ENCODE results near the gene C10orf71. TPM values are rescaled to one million over a fixed set of nuclear protein-coding genes. Genes with fewer than 3 reads are reported as not detected.

C10orf71 gene
- total RNA-seq, 2 experiments from 2014 or later = not detected

DNA sequence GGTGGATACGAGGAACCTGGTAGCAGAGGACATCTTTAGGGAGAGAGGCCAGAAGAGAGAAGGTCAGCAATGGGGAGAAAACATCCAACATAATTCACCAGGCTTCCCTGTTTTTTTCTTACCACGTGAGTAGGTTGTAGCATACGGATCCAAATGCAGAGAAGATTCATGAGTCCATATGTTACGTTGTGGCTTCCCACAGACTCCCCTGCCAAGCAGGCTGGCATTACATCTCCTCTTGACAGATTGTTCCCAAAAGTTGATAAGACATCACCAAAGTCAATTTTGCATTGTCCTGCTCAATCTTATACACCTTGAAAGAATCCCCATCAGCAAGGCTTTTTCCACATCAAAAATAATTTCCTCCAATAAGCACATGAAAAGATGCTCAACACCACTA lies 57.2 kb downstream of the C10orf71 start:
- intact Hi-C loops (cut with micrococcal nuclease) = no loop called here

DNA sequence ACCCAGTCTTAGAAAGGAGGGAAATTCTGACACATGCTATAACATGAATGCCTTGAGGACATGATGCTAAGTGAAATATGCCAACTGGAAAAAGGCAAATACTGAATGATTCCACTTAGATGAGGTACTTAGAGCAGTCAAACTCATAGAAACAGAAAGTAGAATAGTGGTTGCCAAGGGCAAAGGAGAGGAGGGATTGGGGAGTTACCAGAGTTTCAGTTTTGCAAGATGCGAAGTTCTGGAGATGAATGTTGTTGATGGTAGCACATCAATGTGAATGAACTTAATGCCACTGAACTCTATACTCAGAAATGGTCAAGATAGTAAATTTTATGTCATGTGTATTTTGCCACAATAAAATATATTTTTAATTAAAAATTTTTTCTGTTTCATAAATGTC lies 58.0 kb downstream of the C10orf71 start:
- no peak overlapping the region for H3K4me3 Mint-ChIP-seq
- no peak overlapping the region for H3K27ac Mint-ChIP-seq
- no peaks in the 10 kb centered on the region for H3K36me3 Mint-ChIP-seq (ENCODE audit: low read depth)
- DNase-seq = no peak
- CTCF ChIA-PET = no interaction called here
- H3K4me1 Mint-ChIP-seq (ENCODE audit: low read depth) = no peaks in the 10 kb centered on the region
- peaks cover 6% of the 10 kb centered on the region for H3K27me3 Mint-ChIP-seq (ENCODE audit: low read depth)
- H3K9me3 Mint-ChIP-seq = no peaks in the 10 kb centered on the region
- intact Hi-C loops (cut with micrococcal nuclease) = no loop called here

More for the DNA sequence above, 57.2 kb downstream of the C10orf71 start:
- Mint-ChIP-seq H3K9me3 (no peaks in the 10 kb centered on the region), H3K27me3 (ENCODE audit: low read depth) (peaks cover 6% of the 10 kb centered on the region), H3K36me3 (ENCODE audit: low read depth) (no peaks in the 10 kb centered on the region), H3K27ac (no peak overlapping the region), H3K4me3 (no peak overlapping the region), H3K4me1 (ENCODE audit: low read depth) (no peaks in the 10 kb centered on the region)
- no peak for DNase-seq
- CTCF ChIA-PET = no interaction called here

DNA sequence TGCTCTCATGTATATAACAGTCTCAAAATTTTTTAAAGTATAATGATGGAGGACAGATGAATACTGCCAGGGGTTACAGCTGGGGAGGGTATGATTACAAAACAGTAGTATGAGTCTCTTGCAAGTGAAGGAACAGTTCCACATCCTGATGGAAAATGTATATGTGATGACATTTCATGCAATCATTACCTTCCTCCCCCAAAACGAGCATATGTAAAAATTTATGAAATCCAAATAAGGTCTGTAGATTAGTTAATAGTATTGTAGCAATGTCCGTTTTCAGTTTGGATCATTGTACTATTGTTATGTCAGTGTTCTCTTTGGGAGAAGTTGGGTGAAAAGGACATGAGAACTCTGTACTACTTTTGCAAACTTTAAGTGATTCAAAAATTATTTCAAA lies 58.9 kb downstream of the C10orf71 start:
- intact Hi-C loops (cut with micrococcal nuclease) = no loop called here
- no peak for DNase-seq
- no peak overlapping the region for H3K27ac Mint-ChIP-seq
- no peaks in the 10 kb centered on the region for H3K9me3 Mint-ChIP-seq
- H3K4me3 Mint-ChIP-seq = no peak overlapping the region
- no peaks in the 10 kb centered on the region for H3K36me3 Mint-ChIP-seq (ENCODE audit: low read depth)
- H3K27me3 Mint-ChIP-seq (ENCODE audit: low read depth) = peaks cover 9% of the 10 kb centered on the region
- no peaks in the 10 kb centered on the region for H3K4me1 Mint-ChIP-seq (ENCODE audit: low read depth)
- CTCF ChIA-PET = no interaction called here

DNA sequence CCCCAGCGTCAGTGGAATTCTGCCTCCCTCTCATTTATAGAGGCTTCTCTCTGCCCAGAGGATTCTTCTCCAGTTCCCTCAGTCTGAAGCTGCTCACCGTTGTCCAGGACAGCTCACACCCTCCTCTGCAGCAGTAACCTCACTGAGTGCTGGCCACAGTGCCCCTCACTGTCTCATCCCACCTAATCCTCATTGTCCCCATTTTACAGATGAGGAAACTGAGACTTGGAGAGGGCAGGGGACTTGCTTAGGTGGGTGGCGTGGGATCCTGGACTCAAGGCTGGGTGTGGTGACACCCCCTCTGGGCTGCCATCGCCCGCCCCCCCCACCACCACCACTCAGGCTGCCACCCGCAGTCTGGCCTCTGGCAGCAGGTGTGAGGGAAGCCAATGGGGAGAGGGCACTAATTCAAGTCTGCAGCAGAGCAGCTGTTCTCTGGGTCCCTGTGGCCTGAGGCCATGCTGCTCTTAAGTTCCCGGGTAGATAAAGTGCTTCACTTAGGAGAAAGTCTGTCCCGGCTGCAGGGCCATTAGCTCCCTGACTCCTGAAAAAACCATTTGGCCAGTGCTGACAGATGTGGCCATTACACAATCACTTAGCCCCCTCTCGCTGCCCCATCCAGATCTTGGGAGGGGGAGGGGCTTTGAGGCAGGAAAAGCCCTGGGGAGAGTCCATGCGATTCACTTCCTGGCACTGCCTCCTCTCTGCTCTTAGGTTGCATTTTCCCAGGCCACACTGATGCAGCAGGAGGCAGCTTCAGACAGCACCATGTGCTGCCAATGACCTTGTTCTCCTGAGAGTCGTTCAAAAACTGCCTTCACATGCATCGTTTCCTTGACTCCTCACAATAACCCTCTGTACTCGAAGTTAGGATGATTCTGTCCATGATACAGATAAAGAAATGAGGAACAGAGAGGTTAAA lies 60.6 kb downstream of the C10orf71 start:
- Mint-ChIP-seq H3K27me3 (ENCODE audit: low read depth) (peaks cover 9% of the 10 kb centered on the region), H3K27ac (no peak overlapping the region), H3K9me3 (no peaks in the 10 kb centered on the region), H3K4me3 (no peak overlapping the region), H3K36me3 (ENCODE audit: low read depth) (no peaks in the 10 kb centered on the region), H3K4me1 (ENCODE audit: low read depth) (no peaks in the 10 kb centered on the region)
- DNase-seq = no peak
- CTCF ChIA-PET = no interaction called here
- intact Hi-C loops (cut with micrococcal nuclease) = no loop called here

DNA sequence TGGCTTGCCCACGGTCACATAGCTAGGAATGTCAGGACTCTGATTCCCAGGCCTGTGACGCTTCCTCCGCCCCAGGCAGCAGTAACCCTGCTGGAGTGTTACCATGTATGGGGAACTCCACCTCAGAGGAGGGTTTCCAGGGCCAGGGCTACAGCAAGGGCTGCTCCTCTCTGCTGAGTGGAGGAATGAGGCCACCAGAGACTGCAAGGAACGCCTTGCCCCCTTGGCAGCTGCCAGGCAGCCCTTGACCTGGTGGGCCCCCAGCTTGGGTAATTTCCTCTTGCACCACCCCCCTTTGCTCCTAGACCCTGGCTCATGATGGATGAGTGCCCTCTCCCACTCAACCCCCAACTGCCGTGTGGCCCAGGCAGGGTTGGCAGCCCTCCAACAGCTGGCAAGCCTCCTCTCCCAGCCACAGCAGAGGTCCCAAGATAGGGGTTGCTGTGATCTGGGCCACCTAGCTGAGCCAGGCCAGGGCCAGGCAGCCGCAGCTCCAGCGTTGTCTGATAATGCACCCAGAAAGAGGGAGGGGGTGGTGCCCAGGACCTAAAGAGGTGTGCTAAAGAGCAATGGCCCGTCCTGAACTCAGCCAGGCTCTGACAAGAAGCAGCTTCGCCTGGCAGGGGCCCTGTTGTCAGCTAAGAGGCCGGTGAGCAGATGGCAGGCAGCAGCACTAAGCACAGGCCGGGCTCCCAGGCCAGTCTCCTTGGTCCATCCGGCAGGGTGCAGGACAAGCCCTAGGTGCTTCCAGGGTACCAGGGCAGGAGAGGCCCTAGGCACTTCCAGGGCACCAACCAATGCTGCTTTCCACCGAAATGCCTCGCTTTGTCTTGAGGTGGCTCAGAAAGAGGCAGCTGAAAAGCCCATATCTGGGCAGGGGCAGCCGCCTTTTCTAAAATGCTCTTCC lies 61.6 kb downstream of the C10orf71 start:
- Mint-ChIP-seq H3K4me3 (no peak overlapping the region), H3K4me1 (ENCODE audit: low read depth) (no peaks in the 10 kb centered on the region), H3K27ac (no peak overlapping the region), H3K9me3 (no peaks in the 10 kb centered on the region), H3K27me3 (ENCODE audit: low read depth) (peaks cover 11% of the 10 kb centered on the region), H3K36me3 (ENCODE audit: low read depth) (no peaks in the 10 kb centered on the region)
- intact Hi-C loops (cut with micrococcal nuclease) = no loop called here
- CTCF ChIA-PET = no interaction called here
- no peak for DNase-seq

DNA sequence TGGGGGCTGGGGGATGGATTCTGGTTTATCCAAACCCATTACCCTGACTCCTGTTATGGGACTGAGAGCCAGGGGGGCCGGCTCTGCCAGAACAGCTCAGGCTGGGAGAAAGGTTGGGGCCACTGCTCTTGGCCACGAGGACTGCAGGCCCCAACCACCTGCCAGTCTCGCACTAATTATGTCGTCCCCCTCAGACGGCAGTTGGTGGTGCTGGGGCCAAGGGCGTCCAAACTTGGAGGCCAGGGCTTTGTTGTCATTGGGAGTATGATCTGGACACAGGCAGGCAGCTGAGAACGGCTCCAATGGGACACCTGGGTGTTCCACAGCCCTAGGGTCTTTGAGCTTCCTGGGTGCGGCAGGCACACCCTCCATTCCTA lies 62.2 kb downstream of the C10orf71 start:
- CTCF ChIA-PET = no interaction called here
- Mint-ChIP-seq H3K27me3 (ENCODE audit: low read depth) (peaks cover 11% of the 10 kb centered on the region), H3K36me3 (ENCODE audit: low read depth) (no peaks in the 10 kb centered on the region)

DNA sequence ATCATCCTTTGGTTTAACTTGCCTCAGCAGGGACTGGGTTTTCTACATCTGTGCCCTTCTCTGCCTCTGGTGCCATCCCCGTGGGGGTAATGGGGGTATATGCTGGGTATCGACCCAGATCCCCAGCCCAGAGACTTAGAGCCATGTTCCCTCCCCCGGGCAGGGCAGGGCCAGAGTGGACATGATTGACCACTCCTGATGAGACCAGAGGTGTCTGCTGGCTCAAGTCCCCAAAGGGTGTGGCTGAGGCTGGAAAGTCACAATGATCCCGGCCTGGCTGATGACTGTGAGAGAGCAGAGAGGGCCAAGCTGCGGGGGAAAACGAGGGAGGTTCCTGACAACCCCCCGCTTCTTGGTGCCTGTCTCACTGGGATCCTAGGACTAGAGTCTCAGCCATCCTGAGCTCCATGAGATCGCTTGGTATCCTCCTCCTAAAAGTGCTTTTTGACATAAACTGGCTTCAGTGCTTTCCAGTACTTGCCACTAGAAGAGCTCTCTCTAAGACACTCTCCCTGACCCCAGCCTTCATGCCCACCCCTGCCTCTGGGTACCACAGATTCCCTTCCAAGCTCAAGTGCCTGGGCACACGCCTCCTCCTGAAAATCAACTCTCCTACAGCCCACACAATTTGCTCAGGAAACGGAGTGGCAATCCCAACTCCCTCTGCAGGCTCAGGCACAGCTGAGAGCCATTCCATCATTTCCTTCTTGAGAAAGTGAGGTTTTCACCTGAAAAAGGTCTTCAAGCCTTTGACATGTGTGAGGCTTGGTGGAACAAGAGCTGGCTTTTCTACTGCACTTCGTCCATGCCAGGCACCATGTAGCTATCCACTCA lies 63.0 kb downstream of the C10orf71 start:
- Mint-ChIP-seq H3K4me3 (no peak overlapping the region), H3K27me3 (ENCODE audit: low read depth) (peaks cover 11% of the 10 kb centered on the region), H3K9me3 (no peaks in the 10 kb centered on the region), H3K36me3 (ENCODE audit: low read depth) (no peaks in the 10 kb centered on the region), H3K27ac (no peak overlapping the region), H3K4me1 (ENCODE audit: low read depth) (no peaks in the 10 kb centered on the region)
- CTCF ChIA-PET = interaction anchor here (1.2 kb wide), 1 partner anchor 46 kb away, joined by 3 read pairs; no protein-coding TSS in a partner anchor
- intact Hi-C loops (cut with micrococcal nuclease) = no loop called here
- no peak for DNase-seq

More for the DNA sequence above, 62.2 kb downstream of the C10orf71 start:
- no peak for DNase-seq
- no peak overlapping the region for H3K4me3 Mint-ChIP-seq
- no peak overlapping the region for H3K27ac Mint-ChIP-seq
- intact Hi-C loops (cut with micrococcal nuclease) = no loop called here
- H3K4me1 Mint-ChIP-seq (ENCODE audit: low read depth) = no peaks in the 10 kb centered on the region
- H3K9me3 Mint-ChIP-seq = no peaks in the 10 kb centered on the region

DNA sequence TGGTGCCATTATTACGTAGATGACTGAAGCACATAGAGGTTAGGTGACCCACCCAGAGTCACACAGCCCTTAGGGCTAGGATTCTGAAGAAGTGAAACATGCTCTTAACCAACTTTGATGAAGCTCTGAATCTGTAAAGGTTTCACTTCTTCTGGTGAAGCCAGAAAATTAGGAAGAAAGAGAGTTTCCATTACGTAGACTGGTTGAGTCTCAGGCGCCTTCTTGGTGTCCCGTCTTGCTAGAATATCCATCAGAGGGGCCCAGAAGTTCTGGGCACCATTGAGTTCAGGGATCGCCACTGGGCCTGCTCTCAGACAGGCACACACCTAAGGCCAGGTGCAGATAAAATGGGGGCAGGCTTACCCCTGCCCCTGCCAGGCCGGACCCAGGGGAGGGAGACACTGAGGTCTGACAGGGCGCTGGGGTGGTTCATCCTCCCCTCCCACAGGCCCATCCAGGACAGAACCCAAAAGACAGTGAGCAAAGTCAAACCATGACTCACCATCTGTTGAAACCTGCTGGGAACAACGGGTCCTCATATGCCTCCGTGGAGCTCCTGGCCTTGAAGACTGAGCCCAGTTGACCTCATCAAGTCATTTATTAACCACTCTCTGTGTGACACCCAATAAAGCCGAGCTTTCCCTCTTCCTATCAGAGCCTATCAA lies 63.8 kb downstream of the C10orf71 start:
- Mint-ChIP-seq H3K36me3 (ENCODE audit: low read depth) (no peaks in the 10 kb centered on the region), H3K4me1 (ENCODE audit: low read depth) (no peaks in the 10 kb centered on the region), H3K4me3 (no peak overlapping the region), H3K27me3 (ENCODE audit: low read depth) (peaks cover 11% of the 10 kb centered on the region), H3K9me3 (no peaks in the 10 kb centered on the region), H3K27ac (no peak overlapping the region)
- CTCF ChIA-PET = interaction anchor here (1.2 kb wide), 1 partner anchor 45 kb away, joined by 3 read pairs; no protein-coding TSS in a partner anchor
- intact Hi-C loops (cut with micrococcal nuclease) = no loop called here
- no peak for DNase-seq

DNA sequence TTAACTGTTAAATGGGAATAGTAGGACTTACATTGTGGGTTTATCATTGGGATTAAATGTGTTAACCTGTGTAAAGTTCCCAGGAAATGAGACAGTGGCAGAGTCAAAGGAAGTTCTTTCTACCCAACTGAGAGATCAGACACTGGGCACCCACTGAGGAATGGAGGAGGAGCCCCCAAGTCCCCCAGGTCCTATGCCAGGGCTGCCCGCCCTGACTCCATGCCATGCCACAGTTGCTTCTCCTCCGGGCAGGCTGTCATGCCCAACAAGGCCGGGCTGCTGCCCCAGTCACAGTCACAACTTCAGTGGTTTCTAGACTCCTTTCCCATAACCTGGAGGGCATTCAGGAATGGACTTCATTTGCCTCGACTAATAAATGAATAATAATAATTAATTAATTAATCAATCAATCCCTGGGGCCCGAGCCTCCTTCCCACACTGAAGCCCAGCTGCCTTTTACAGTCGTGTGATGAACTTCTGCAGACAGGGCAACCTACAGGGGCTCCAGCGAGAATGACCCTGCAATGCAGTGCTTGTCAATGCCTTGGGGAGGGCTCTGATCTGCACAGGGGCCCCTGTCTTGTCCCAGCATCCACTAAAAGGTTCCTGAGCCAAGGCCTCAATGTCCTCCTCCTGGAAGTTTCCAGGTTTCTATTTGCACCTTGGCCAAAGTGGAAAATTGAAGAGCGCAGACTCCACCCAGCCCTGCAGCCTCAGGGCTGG lies 64.5 kb downstream of the C10orf71 start:
- peaks cover 11% of the 10 kb centered on the region for H3K27me3 Mint-ChIP-seq (ENCODE audit: low read depth)
- CTCF ChIA-PET = no interaction called here
- H3K27ac Mint-ChIP-seq = no peak overlapping the region
- intact Hi-C loops (cut with micrococcal nuclease) = no loop called here
- no peaks in the 10 kb centered on the region for H3K9me3 Mint-ChIP-seq
- no peak for DNase-seq
- H3K36me3 Mint-ChIP-seq (ENCODE audit: low read depth) = no peaks in the 10 kb centered on the region
- H3K4me1 Mint-ChIP-seq (ENCODE audit: low read depth) = no peaks in the 10 kb centered on the region
- H3K4me3 Mint-ChIP-seq = no peak overlapping the region

DNA sequence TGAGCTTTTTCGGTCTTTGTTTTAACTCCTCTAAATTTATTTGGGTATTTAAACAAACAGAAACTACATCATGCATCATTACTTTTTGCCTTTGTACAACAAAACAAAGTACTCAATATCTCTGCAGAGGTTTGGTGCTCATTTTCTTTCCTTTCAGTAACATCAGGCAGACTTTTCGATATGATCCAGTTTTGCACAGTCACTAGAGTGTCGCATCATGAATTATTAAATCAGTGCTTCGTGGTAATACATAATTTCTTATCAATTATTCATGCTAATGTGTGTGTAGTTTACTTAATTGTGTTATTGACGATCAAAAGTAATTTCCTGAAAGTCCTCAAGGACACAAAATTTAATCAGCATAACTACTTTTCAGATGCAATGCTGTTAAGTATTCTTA lies 65.1 kb downstream of the C10orf71 start:
- CTCF ChIA-PET = no interaction called here
- no peaks in the 10 kb centered on the region for H3K4me1 Mint-ChIP-seq (ENCODE audit: low read depth)
- no peak for DNase-seq
- intact Hi-C loops (cut with micrococcal nuclease) = no loop called here
- no peak overlapping the region for H3K4me3 Mint-ChIP-seq
- no peaks in the 10 kb centered on the region for H3K36me3 Mint-ChIP-seq (ENCODE audit: low read depth)
- peaks cover 8% of the 10 kb centered on the region for H3K27me3 Mint-ChIP-seq (ENCODE audit: low read depth)
- no peak overlapping the region for H3K27ac Mint-ChIP-seq
- H3K9me3 Mint-ChIP-seq = no peaks in the 10 kb centered on the region

DNA sequence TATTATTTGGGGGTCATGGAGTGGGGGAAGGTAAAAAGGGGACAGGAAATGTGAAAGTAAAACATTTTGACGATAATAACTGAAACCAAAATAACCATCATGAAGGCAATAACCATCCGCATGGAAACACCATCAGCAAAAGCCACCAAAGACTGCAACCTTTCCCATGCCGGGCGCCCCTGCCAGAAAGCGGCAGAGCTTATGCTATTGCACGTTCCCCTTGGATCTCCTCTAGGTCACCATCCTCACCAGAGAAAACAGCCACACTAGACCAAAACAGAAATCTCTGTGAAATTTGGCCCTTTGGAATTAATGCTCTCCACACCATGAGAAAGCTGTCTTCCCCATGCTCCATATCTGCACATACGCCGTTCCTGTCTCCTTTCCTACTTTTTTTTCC lies 65.8 kb downstream of the C10orf71 start:
- Mint-ChIP-seq H3K4me1 (ENCODE audit: low read depth) (no peaks in the 10 kb centered on the region), H3K9me3 (no peaks in the 10 kb centered on the region), H3K36me3 (ENCODE audit: low read depth) (no peaks in the 10 kb centered on the region), H3K4me3 (no peak overlapping the region), H3K27me3 (ENCODE audit: low read depth) (peaks cover 9% of the 10 kb centered on the region), H3K27ac (no peak overlapping the region)
- intact Hi-C loops (cut with micrococcal nuclease) = no loop called here
- CTCF ChIA-PET = no interaction called here
- no peak for DNase-seq
